SK-N-SH (cell line): ENCODE results near the gene NSMCE1. TPM values are rescaled to one million over a fixed set of nuclear protein-coding genes. Genes with fewer than 3 reads are reported as not detected.

Experiments used
- CTCF ChIA-PET: fragments of 300-600, 350-600 bp; formaldehyde crosslinking; extraction: SDS; loops from one replicate; lab custom pipeline; 2021; lab: Yijun Ruan, JAX
- POLR2A ChIA-PET: fragments of 350-600 bp; sonication (Branson Sonifier 250); formaldehyde crosslinking; extraction: SDS; loops from one replicate; lab custom pipeline; 2020; ENCODE audit warnings: antibody characterized with exemption, inconsistent platforms; lab: Yijun Ruan, JAX
- DNase-seq: peaks from one replicate; pipeline ENCODE4 v3.0.0; 2012
- H2AFZ ChIP-seq: fragments of 200-600 bp; sonication (generic); 2 replicates; pipeline ENCODE4 v1.8.1; 2016; ENCODE audit warnings: antibody characterized with exemption, mild to moderate bottlenecking, low read depth
- H3F3A ChIP-seq: fragments of 200-600 bp; sonication (generic); replicated peaks from 2 replicates; pipeline ENCODE3; 2016; ENCODE audit warnings: antibody characterized with exemption, mild to moderate bottlenecking; ENCODE audit not compliant: insufficient read depth
- H3K27ac ChIP-seq, 2 experiments: fragments of 200-500 bp in 1 of 2; fragments of 200-600 bp in 1 of 2; sonication (Bioruptor generic) in 1 of 2; sonication (generic), shearing (Covaris generic) in 1 of 2; 2 replicates each; pipeline versions ENCODE4 v1.5.1 to v1.6.1; 2014 to 2016; ENCODE audit warnings: low read depth in 2 of 2, inconsistent platforms in 1 of 2, low read length in 1 of 2, mild to moderate bottlenecking in 1 of 2, mixed read lengths in 1 of 2
- H3K27me3 ChIP-seq: fragments of 200-600 bp; sonication (generic), shearing (Covaris generic); 2 replicates; pipeline ENCODE4 v1.6.1; 2016; ENCODE audit warnings: mixed run types; ENCODE audit not compliant: insufficient read depth
- H3K36me3 ChIP-seq, 2 experiments: fragments of 200-500 bp in 1 of 2; fragments of 200-600 bp in 1 of 2; sonication (Bioruptor generic) in 1 of 2; sonication (generic) in 1 of 2; replicated peaks in 1 of 2; 2 replicates each; pipeline versions ENCODE3 to v1.5.1; 2014 to 2016; ENCODE audit warnings: low read length in 1 of 2, mild to moderate bottlenecking in 1 of 2; ENCODE audit not compliant: insufficient read depth in 2 of 2, control insufficient read depth in 1 of 2
- H3K4me1 ChIP-seq, 2 experiments: fragments of 200-500 bp in 1 of 2; fragments of 200-600 bp in 1 of 2; sonication (Bioruptor generic) in 1 of 2; sonication (generic), shearing (Covaris generic) in 1 of 2; 2 replicates each; pipeline versions ENCODE4 v1.5.1 to v1.6.1; 2014 to 2016; ENCODE audit warnings: low read depth in 1 of 2, low read length in 1 of 2, mixed run types in 1 of 2; ENCODE audit not compliant: insufficient read depth in 2 of 2, control insufficient read depth in 1 of 2
- H3K4me2 ChIP-seq: fragments of 200-600 bp; sonication (generic), shearing (Covaris generic); 2 replicates; pipeline ENCODE4 v1.6.1; 2017; ENCODE audit warnings: mixed run types
- H3K4me3 ChIP-seq, 2 experiments: fragments of 200-500 bp in 1 of 2; fragments of 200-600 bp in 1 of 2; sonication (Bioruptor generic) in 1 of 2; sonication (generic), shearing (Covaris generic) in 1 of 2; 2 replicates each; pipeline versions ENCODE4 v1.5.1 to v1.8.1; 2014 to 2016; ENCODE audit warnings: low read depth in 2 of 2, inconsistent platforms in 1 of 2, low read length in 1 of 2, mild to moderate bottlenecking in 1 of 2, mixed read lengths in 1 of 2, moderate library complexity in 1 of 2
- H3K79me2 ChIP-seq: fragments of 200-600 bp; sonication (generic); 2 replicates; pipeline ENCODE4 v1.8.1; 2017; ENCODE audit warnings: mild to moderate bottlenecking; ENCODE audit not compliant: insufficient read depth
- H3K9ac ChIP-seq: fragments of 200-600 bp; sonication (generic); 2 replicates; pipeline ENCODE4 v1.6.1; 2017; ENCODE audit warnings: mixed run types
- H3K9me2 ChIP-seq: fragments of 200-600 bp; sonication (generic); 2 replicates; pipeline ENCODE4 v1.6.1; 2017; ENCODE audit warnings: mixed run types
- H3K9me3 ChIP-seq: fragments of 200-600 bp; sonication (generic); 2 replicates; pipeline ENCODE4 v1.6.1; 2017; ENCODE audit warnings: mixed run types, mild to moderate bottlenecking, moderate library complexity
- H4K20me1 ChIP-seq: fragments of 200-600 bp; sonication (generic); 2 replicates; pipeline ENCODE4 v1.6.1; 2017; ENCODE audit warnings: mild to moderate bottlenecking, mixed run types; ENCODE audit not compliant: insufficient read depth
- CHD2 ChIP-seq: fragments of 150-350 bp; IDR thresholded peaks from 2 replicates; pipeline ENCODE4 v1.6.1; 2018; ENCODE audit warnings: low read length; ENCODE audit not compliant: partially characterized antibody
- FOXJ3 ChIP-seq: sonication (generic); formaldehyde crosslinking; IDR thresholded peaks from 2 replicates; pipeline ENCODE4 v1.5.1; 2020; ENCODE audit warnings: mild to moderate bottlenecking, missing genetic modification reagents
- GABPA ChIP-seq: IDR thresholded peaks from 2 replicates; pipeline ENCODE4 v1.4.0; 2012; ENCODE audit warnings: low read depth, mild to moderate bottlenecking
- GATA2 ChIP-seq: sonication (generic); formaldehyde crosslinking; IDR thresholded peaks from 2 replicates; pipeline ENCODE4 v1.5.0; 2020; ENCODE audit warnings: mild to moderate bottlenecking, missing genetic modification reagents
- IRF3 ChIP-seq: fragments of 150-350 bp; IDR thresholded peaks from 2 replicates; pipeline ENCODE4 v1.6.1; 2016; ENCODE audit warnings: mild to moderate bottlenecking, low read depth, low read length
- JUND ChIP-seq: IDR thresholded peaks from 2 replicates; pipeline ENCODE4 v1.4.0; 2012
- MAX ChIP-seq: IDR thresholded peaks from 2 replicates; pipeline ENCODE4 v1.4.0; 2012; ENCODE audit warnings: low read depth
- MEF2A ChIP-seq: IDR thresholded peaks from 2 replicates; pipeline ENCODE4 v1.4.0; 2012; ENCODE audit warnings: low read depth, borderline replicate concordance
- MXI1 ChIP-seq: IDR thresholded peaks from 2 replicates; pipeline ENCODE4 v1.6.1; 2012; ENCODE audit warnings: mild to moderate bottlenecking, low read depth, low read length, improper control_type of control experiment
- RXRA ChIP-seq: IDR thresholded peaks from 2 replicates; pipeline ENCODE4 v1.4.0; 2012; ENCODE audit warnings: low read depth, mild to moderate bottlenecking, borderline replicate concordance
- SMC3 ChIP-seq: IDR thresholded peaks from 2 replicates; pipeline ENCODE4 v1.6.1; 2012; ENCODE audit warnings: low read depth, low read length, improper control_type of control experiment
- TCF12 ChIP-seq: IDR thresholded peaks from 2 replicates; pipeline ENCODE4 v1.4.0; 2012
- USF1 ChIP-seq: IDR thresholded peaks from 2 replicates; pipeline ENCODE4 v1.4.0; 2012; ENCODE audit warnings: low read depth, borderline replicate concordance
- WGBS: methylation state at CpG from one replicate; pipeline ENCODE4 v1.1.6; 2017; ENCODE audit warnings: low lambda C conversion rate; 5-methylcytosine and 5-hydroxymethylcytosine counted together
- polyA plus RNA-seq, 3 experiments: library from polyadenylated mRNA; depleted of rRNA; stranded (reverse); fragments of >200 nt; gene quantifications; 2 replicates each; pipeline ENCODE4 v1.2.3, GENCODE V29; 2012
- TF ChIP-seq, protein P1 (sequence below): fragments of 200-600 bp; sonication (generic); IDR thresholded peaks from 2 replicates; pipeline ENCODE4 v1.6.1; 2017; ENCODE audit warnings: antibody characterized with exemption, mild to moderate bottlenecking, moderate library complexity

NSMCE1 gene
- polyA plus RNA-seq, 1 of the 3 experiments (the other 2 are of a cell fraction): 39.8 TPM

- H3F3A ChIP-seq: peaks cover 9% of the 10 kb centered on the region
- peaks cover 4% of the 10 kb centered on the region; the same call in 1 of the 2 replicates for H4K20me1 ChIP-seq
- peaks cover 18% of the 10 kb centered on the region for H3K79me2 ChIP-seq
- H3K27me3 ChIP-seq: no peaks in the 10 kb centered on the region
- peaks cover 0 to 10% of the 10 kb centered on the region in 2 experiments; a peak in 3 of 4 replicates for H3K4me1 ChIP-seq
- no peak for DNase-seq
- WGBS: 74% methylated on average over 16 of the region's 16 CpGs
- H3K4me2 ChIP-seq: no peak overlapping the region
- no peak overlapping the region for H3K9ac ChIP-seq
- POLR2A ChIA-PET: no interaction called here
- TF ChIP-seq GABPA (no peak), JUND (no peak), MEF2A (no peak)
- TF ChIP-seq, all 33 proteins: peak for 0
- H2AFZ ChIP-seq: no peak overlapping the region
- peaks cover 6% of the 10 kb centered on the region; the same call in 1 of the 2 replicates for H3K9me3 ChIP-seq
- no peaks in the 10 kb centered on the region for H3K9me2 ChIP-seq
- no peak overlapping the region for H3K4me3 ChIP-seq
- H3K36me3 ChIP-seq: no peaks in the 10 kb centered on the region
- CTCF ChIA-PET: interaction anchor here (0.7 to 1.2 kb wide), 2 partner anchors 76 to 206 kb away, joined by 3 read pairs; no protein-coding TSS in a partner anchor
- no peak overlapping the region for H3K27ac ChIP-seq
These were observed 42.2 kb upstream of the NSMCE1 start for GRCh38 chr16:27310576-27311447.

GRCh38 chr16:27308792-27309191, 40.2 kb upstream of the NSMCE1 start:
- no peak for DNase-seq
- TF ChIP-seq RXRA: no peak
- no peak for TF ChIP-seq IRF3
- TF ChIP-seq CHD2: no peak
- H3K4me3 ChIP-seq: no peak overlapping the region
- no peaks in the 10 kb centered on the region for H3K36me3 ChIP-seq
- ChIA-PET POLR2A (no interaction called here), CTCF (no interaction called here)
- H3K9ac ChIP-seq: no peak overlapping the region
- H2AFZ ChIP-seq: no peak overlapping the region
- no peak overlapping the region for H3K4me2 ChIP-seq
- no peaks in the 10 kb centered on the region for H3K4me1 ChIP-seq
- 6% methylated on average over 1 of the region's 1 CpG for whole genome bisulfite sequencing
- no peaks in the 10 kb centered on the region for H3K9me2 ChIP-seq
- peaks cover 3% of the 10 kb centered on the region for H3F3A ChIP-seq
- no peaks in the 10 kb centered on the region for H4K20me1 ChIP-seq
- H3K9me3 ChIP-seq: peaks cover 6% of the 10 kb centered on the region; the same call in 1 of the 2 replicates
- H3K79me2 ChIP-seq: no peaks in the 10 kb centered on the region; the same call in 1 of the 2 replicates
- no peak overlapping the region for H3K27ac ChIP-seq
- H3K27me3 ChIP-seq: no peaks in the 10 kb centered on the region

- TF ChIP-seq USF1 (no peak), SMC3 (no peak), TCF12 (no peak), CHD2 (no peak), GATA2 (CRISPR knock-in tag) (no peak), MXI1 (no peak), MAX (no peak), FOXJ3 (no peak), JUND (no peak)
- TF ChIP-seq, protein P1, sequence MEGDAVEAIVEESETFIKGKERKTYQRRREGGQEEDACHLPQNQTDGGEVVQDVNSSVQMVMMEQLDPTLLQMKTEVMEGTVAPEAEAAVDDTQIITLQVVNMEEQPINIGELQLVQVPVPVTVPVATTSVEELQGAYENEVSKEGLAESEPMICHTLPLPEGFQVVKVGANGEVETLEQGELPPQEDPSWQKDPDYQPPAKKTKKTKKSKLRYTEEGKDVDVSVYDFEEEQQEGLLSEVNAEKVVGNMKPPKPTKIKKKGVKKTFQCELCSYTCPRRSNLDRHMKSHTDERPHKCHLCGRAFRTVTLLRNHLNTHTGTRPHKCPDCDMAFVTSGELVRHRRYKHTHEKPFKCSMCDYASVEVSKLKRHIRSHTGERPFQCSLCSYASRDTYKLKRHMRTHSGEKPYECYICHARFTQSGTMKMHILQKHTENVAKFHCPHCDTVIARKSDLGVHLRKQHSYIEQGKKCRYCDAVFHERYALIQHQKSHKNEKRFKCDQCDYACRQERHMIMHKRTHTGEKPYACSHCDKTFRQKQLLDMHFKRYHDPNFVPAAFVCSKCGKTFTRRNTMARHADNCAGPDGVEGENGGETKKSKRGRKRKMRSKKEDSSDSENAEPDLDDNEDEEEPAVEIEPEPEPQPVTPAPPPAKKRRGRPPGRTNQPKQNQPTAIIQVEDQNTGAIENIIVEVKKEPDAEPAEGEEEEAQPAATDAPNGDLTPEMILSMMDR: no peak
- no peaks in the 10 kb centered on the region for H3K9me2 ChIP-seq
- H3K4me3 ChIP-seq: no peak overlapping the region
- ChIA-PET POLR2A (interaction anchor here (1.2 kb wide), 1 partner anchor 38 kb away, joined by 3 read pairs; the partner anchor contains the start of gene NSMCE1), CTCF (interaction anchor here (0.6 kb wide), 1 partner anchor 62 kb away, joined by 3 read pairs; no protein-coding TSS in a partner anchor)
- H3K36me3 ChIP-seq: no peaks in the 10 kb centered on the region
- no peak for DNase-seq
- H3K4me1 ChIP-seq: no peaks in the 10 kb centered on the region
- H3F3A ChIP-seq: peaks cover 3% of the 10 kb centered on the region
- H3K79me2 ChIP-seq: no peaks in the 10 kb centered on the region
- H3K27me3 ChIP-seq: no peaks in the 10 kb centered on the region
- H3K9me3 ChIP-seq: peaks cover 6% of the 10 kb centered on the region; the same call in 1 of the 2 replicates
- no peak overlapping the region for H3K9ac ChIP-seq
- 82% methylated on average over 9 of the region's 9 CpGs for WGBS
- no peak overlapping the region for H3K27ac ChIP-seq
- H3K4me2 ChIP-seq: no peak overlapping the region
- H2AFZ ChIP-seq: no peak overlapping the region
- no peaks in the 10 kb centered on the region for H4K20me1 ChIP-seq
These were observed 37.4 kb upstream of the NSMCE1 start for GRCh38 chr16:27305839-27306442.
